ENCODE data around the gene REXO1. TPM values are rescaled to one million over a fixed set of nuclear protein-coding genes. Genes with fewer than 3 reads are reported as not detected.
A peak's percentile ranks its signal among the peaks of the same experiment; 100 is the strongest.

REXO1 gene
- total RNA-seq, 8 experiments from 2014 or later, result 6.3 to 20.9 (median 11.1) TPM

- Histone ChIP-seq H3K27ac (no peak overlapping the region), H3K4me3 (no peak overlapping the region), H3K4me1 (replicated peaks in 1 of 2) (peaks cover 0 to 32% of the 10 kb centered on the region in 2 donors)
- 80 to 100% (median 96%) methylated on average over 1 to 4 of the region's 22 CpGs; no CpG with 5 or more reads in 5 of the 10 experiments for WGBS, 10 experiments
- in situ Hi-C loops (cut with MboI; ENCODE audit: low pct_unique_long_range_greater_than_20kb in 2 of 9, low sequenced_read_pairs in 9 of 9, unreplicated experiment in 9 of 9), result no loop called here
- peak in 1 of 8 experiments; percentile 1 for ATAC-seq (replicated peaks in 6 of 8)
Observed at GRCh38 chr19:1840541-1841115, 7.7 kb downstream of the REXO1 start.

GRCh38 chr19:1839658-1840540, 8.4 kb downstream of the REXO1 start:
- 67 to 100% (median 92%) methylated on average over 1 to 11 of the region's 25 CpGs; no CpG with 5 or more reads in 3 of the 10 experiments for WGBS, 10 experiments
- Histone ChIP-seq H3K27ac (no peak overlapping the region), H3K4me3 (no peak overlapping the region), H3K4me1 (replicated peaks in 1 of 2) (peaks cover 0 to 32% of the 10 kb centered on the region in 2 donors)
- in situ Hi-C loops (cut with MboI; ENCODE audit: low pct_unique_long_range_greater_than_20kb in 2 of 9, low sequenced_read_pairs in 9 of 9, unreplicated experiment in 9 of 9), result no loop called here
- peak in 2 of 8 experiments; percentile 11 to 39 for ATAC-seq (replicated peaks in 6 of 8)

GRCh38 chr19:1837625-1838105, 10.6 kb downstream of the REXO1 start:
- no peak overlapping the region for H3K4me3 ChIP-seq
- peak; percentile 5 to 59 (median 28) for ATAC-seq (replicated peaks in 6 of 8)
- no peak overlapping the region for H3K27ac ChIP-seq
- in situ Hi-C loops (cut with MboI; ENCODE audit: low pct_unique_long_range_greater_than_20kb in 2 of 9, low sequenced_read_pairs in 9 of 9, unreplicated experiment in 9 of 9), result no loop called here
- 0 to 4% methylated on average over 1 to 5 of the region's 23 CpGs; no CpG with 5 or more reads in 8 of the 10 experiments for WGBS, 10 experiments
- peaks cover 2 to 36% of the 10 kb centered on the region in 2 donors for H3K4me1 ChIP-seq (replicated peaks in 1 of 2)

- 0 to 100% (median 56%) methylated on average over 1 to 5 of the region's 11 CpGs; no CpG with 5 or more reads in 7 of the 10 experiments for WGBS, 10 experiments
- ATAC-seq (replicated peaks in 6 of 8), result peak in 3 of 8 experiments; percentile 2 to 4 (median 3)
- no peak overlapping the region for H3K4me3 ChIP-seq
- in situ Hi-C loops (cut with MboI; ENCODE audit: low pct_unique_long_range_greater_than_20kb in 2 of 9, low sequenced_read_pairs in 9 of 9, unreplicated experiment in 9 of 9), result no loop called here
- peaks cover 2 to 33% of the 10 kb centered on the region in 2 donors for H3K4me1 ChIP-seq (replicated peaks in 1 of 2)
- no peak overlapping the region for H3K27ac ChIP-seq
Observed at GRCh38 chr19:1837222-1837565, 11.1 kb downstream of the REXO1 start.

- in situ Hi-C loops (cut with MboI; ENCODE audit: low pct_unique_long_range_greater_than_20kb in 2 of 9, low sequenced_read_pairs in 9 of 9, unreplicated experiment in 9 of 9), result no loop called here
- Histone ChIP-seq H3K4me3 (no peak overlapping the region), H3K27ac (no peak overlapping the region), H3K4me1 (replicated peaks in 1 of 2) (peaks cover 2 to 30% of the 10 kb centered on the region in 2 donors)
- WGBS, 10 experiments, result 87 to 100% (median 96%) methylated on average over 2 to 4 of the region's 31 CpGs; no CpG with 5 or more reads in 6 of the 10 experiments
- ATAC-seq (replicated peaks in 6 of 8), result peak in 1 of 8 experiments; percentile 1
Observed at GRCh38 chr19:1836458-1837221, 11.6 kb downstream of the REXO1 start.

GRCh38 chr19:1833540-1833939, 14.7 kb downstream of the REXO1 start:
- peak overlapping the region in 1 of 2 donors; percentile 6 for H3K27ac ChIP-seq
- no peak overlapping the region for H3K4me3 ChIP-seq
- WGBS, 10 experiments, result 83% methylated on average over 1 of the region's 15 CpGs; no CpG with 5 or more reads in 9 of the 10 experiments
- ATAC-seq (replicated peaks in 6 of 8), result peak in 4 of 8 experiments; percentile 15 to 53 (median 28)
- in situ Hi-C loops (cut with MboI; ENCODE audit: low pct_unique_long_range_greater_than_20kb in 2 of 9, low sequenced_read_pairs in 9 of 9, unreplicated experiment in 9 of 9), result no loop called here
- H3K4me1 ChIP-seq (replicated peaks in 1 of 2), result peaks cover 2 to 13% of the 10 kb centered on the region in 2 donors

- no peak overlapping the region for H3K27ac ChIP-seq
- in situ Hi-C loops (cut with MboI; ENCODE audit: low pct_unique_long_range_greater_than_20kb in 2 of 9, low sequenced_read_pairs in 9 of 9, unreplicated experiment in 9 of 9), result no loop called here
- WGBS, 10 experiments, result 60 to 100% (median 93%) methylated on average over 1 to 11 of the region's 26 CpGs; no CpG with 5 or more reads in 2 of the 10 experiments
- no peak for ATAC-seq (replicated peaks in 6 of 8)
- no peak overlapping the region for H3K4me3 ChIP-seq
- H3K4me1 ChIP-seq (replicated peaks in 1 of 2), result peaks cover 2 to 8% of the 10 kb centered on the region in 2 donors
Observed at GRCh38 chr19:1832046-1832663, 16.1 kb downstream of the REXO1 start.

GRCh38 chr19:1830978-1831377, 17.3 kb downstream of the REXO1 start:
- in situ Hi-C loops (cut with MboI; ENCODE audit: low pct_unique_long_range_greater_than_20kb in 2 of 9, low sequenced_read_pairs in 9 of 9, unreplicated experiment in 9 of 9), result no loop called here
- ATAC-seq (replicated peaks in 6 of 8), result no peak
- peaks cover 4 to 18% of the 10 kb centered on the region in 2 donors for H3K4me1 ChIP-seq (replicated peaks in 1 of 2)
- no peak overlapping the region for H3K4me3 ChIP-seq
- H3K27ac ChIP-seq, result no peak overlapping the region
- 90 to 100% (median 97%) methylated on average over 2 to 7 of the region's 11 CpGs; no CpG with 5 or more reads in 5 of the 10 experiments for WGBS, 10 experiments

GRCh38 chr19:1830568-1830967, 17.7 kb downstream of the REXO1 start:
- in situ Hi-C loops (cut with MboI; ENCODE audit: low pct_unique_long_range_greater_than_20kb in 2 of 9, low sequenced_read_pairs in 9 of 9, unreplicated experiment in 9 of 9), result no loop called here
- Histone ChIP-seq H3K4me1 (replicated peaks in 1 of 2) (peaks cover 4 to 22% of the 10 kb centered on the region in 2 donors), H3K4me3 (no peak overlapping the region), H3K27ac (no peak overlapping the region)
- 80 to 100% (median 98%) methylated on average over 1 to 12 of the region's 15 CpGs; no CpG with 5 or more reads in 5 of the 10 experiments for WGBS, 10 experiments
- no peak for ATAC-seq (replicated peaks in 6 of 8)

- in situ Hi-C loops (cut with MboI; ENCODE audit: low pct_unique_long_range_greater_than_20kb in 2 of 9, low sequenced_read_pairs in 9 of 9, unreplicated experiment in 9 of 9), result no loop called here
- Histone ChIP-seq H3K4me1 (replicated peaks in 1 of 2) (peaks cover 4 to 22% of the 10 kb centered on the region in 2 donors), H3K4me3 (no peak overlapping the region), H3K27ac (no peak overlapping the region)
- WGBS, 10 experiments, result 80 to 100% (median 97%) methylated on average over 1 to 8 of the region's 11 CpGs; no CpG with 5 or more reads in 2 of the 10 experiments
- no peak for ATAC-seq (replicated peaks in 6 of 8)
Observed at GRCh38 chr19:1829958-1830357, 18.3 kb downstream of the REXO1 start.

- WGBS, 10 experiments, result 28 to 96% (median 82%) methylated on average over 2 to 7 of the region's 57 CpGs; no CpG with 5 or more reads in 3 of the 10 experiments
- Histone ChIP-seq H3K4me3 (no peak overlapping the region), H3K4me1 (replicated peaks in 1 of 2) (peaks cover 2 to 18% of the 10 kb centered on the region in 2 donors), H3K27ac (no peak overlapping the region)
- in situ Hi-C loops (cut with MboI; ENCODE audit: low pct_unique_long_range_greater_than_20kb in 2 of 9, low sequenced_read_pairs in 9 of 9, unreplicated experiment in 9 of 9), result no loop called here
- peak in 4 of 8 experiments; percentile 8 to 82 (median 65) for ATAC-seq (replicated peaks in 6 of 8)
Observed at GRCh38 chr19:1828279-1829238, 19.7 kb downstream of the REXO1 start.

All from motor neuron (in vitro differentiated cells).